Fibroblast of lung (primary cell): ENCODE results near the gene CIAO2A.

Experiments used
- EZH2 ChIP-seq: IDR thresholded peaks from 2 replicates; pipeline ENCODE4 v1.5.1; 2012; ENCODE audit warnings: low read length, control low read depth, mild to moderate bottlenecking; ENCODE audit errors: missing control alignments
- TF ChIP-seq, protein P1 (sequence below), 2 donors: IDR thresholded peaks in 1 of 2; conservative IDR thresholded peaks in 1 of 2; 1 replicate in 1 of 2; 2 replicates in 1 of 2; pipeline ENCODE4 v1.5.1; 2011 to 2012; ENCODE audit warnings: low read length in 2 of 2, control low read depth in 1 of 2, inconsistent platforms in 1 of 2, low read depth in 1 of 2, mild to moderate bottlenecking in 1 of 2

DNA sequence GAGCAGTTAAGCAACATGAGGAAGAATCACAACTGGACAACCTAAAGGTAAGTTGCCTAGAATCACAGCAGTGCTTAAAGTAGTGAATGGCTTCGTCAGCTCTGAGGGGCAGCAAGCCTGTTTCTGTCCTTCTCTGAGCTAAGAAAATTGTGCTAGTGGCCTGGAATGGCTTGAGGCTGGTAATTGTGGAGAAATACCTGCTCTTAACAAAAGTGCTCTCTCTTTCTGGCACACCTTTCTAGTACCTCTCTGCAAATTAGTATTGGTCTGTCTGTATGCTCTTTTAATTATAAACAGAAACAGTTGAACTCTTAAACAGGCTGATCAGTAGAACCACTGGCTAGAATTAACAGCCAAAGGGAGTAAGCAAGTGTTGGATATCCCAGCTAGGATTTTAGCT lies 13.7 kb upstream of the CIAO2A start:
- TF ChIP-seq, protein P1, sequence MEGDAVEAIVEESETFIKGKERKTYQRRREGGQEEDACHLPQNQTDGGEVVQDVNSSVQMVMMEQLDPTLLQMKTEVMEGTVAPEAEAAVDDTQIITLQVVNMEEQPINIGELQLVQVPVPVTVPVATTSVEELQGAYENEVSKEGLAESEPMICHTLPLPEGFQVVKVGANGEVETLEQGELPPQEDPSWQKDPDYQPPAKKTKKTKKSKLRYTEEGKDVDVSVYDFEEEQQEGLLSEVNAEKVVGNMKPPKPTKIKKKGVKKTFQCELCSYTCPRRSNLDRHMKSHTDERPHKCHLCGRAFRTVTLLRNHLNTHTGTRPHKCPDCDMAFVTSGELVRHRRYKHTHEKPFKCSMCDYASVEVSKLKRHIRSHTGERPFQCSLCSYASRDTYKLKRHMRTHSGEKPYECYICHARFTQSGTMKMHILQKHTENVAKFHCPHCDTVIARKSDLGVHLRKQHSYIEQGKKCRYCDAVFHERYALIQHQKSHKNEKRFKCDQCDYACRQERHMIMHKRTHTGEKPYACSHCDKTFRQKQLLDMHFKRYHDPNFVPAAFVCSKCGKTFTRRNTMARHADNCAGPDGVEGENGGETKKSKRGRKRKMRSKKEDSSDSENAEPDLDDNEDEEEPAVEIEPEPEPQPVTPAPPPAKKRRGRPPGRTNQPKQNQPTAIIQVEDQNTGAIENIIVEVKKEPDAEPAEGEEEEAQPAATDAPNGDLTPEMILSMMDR (conservative IDR thresholded peaks at IDR 0.05 in 1 of 2, IDR thresholded peaks at IDR 0.05 in 1 of 2; ENCODE audit: low read depth in 1 of 2, low read length in 2 of 2): no peak
- TF ChIP-seq EZH2: no peak
